ENCODE data around the gene PCED1B. TPM values are rescaled to one million over a fixed set of nuclear protein-coding genes. Genes with fewer than 3 reads are reported as not detected.

Gene PCED1B
- total RNA-seq, 1 experiment from 2014 or later: 3.3 TPM

- H3K27ac ChIP-seq (ENCODE audit: insufficient read length, low read depth, low read length): no peak overlapping the region
- no peak overlapping the region for H3K14ac ChIP-seq (ENCODE audit: insufficient read depth, low read length)
- H4K8ac ChIP-seq (replicated peaks; ENCODE audit: insufficient read length, low read depth, low read length): no peak overlapping the region
- TF ChIP-seq CTCF (conservative IDR thresholded peaks at IDR 0.05): no peak
- Mint-ChIP-seq H3K4me1 (peaks cover 8 to 10% of the 10 kb centered on the region in 2 experiments; a peak in 3 of 4 replicates), H3K27me3 (ENCODE audit: low read depth) (no peaks in the 10 kb centered on the region), H3K36me3 (ENCODE audit: insufficient read depth in 1 of 3, low read depth in 3 of 3) (no peaks in the 10 kb centered on the region), H3K27ac (no peak overlapping the region), H3K4me3 (no peak overlapping the region), H3K9me3 (no peaks in the 10 kb centered on the region)
- no peaks in the 10 kb centered on the region for H3K23me2 ChIP-seq (ENCODE audit: insufficient read length, low read depth, low read length, poor library complexity, severe bottlenecking)
- no peak overlapping the region for H3K4me2 ChIP-seq (ENCODE audit: insufficient read depth, insufficient read length, low read length)
- H3K27me3 ChIP-seq (ENCODE audit: insufficient read depth, low read length): no peaks in the 10 kb centered on the region
- no peak overlapping the region for H3T11ph ChIP-seq (ENCODE audit: low read length)
- no peak overlapping the region for H3K9ac ChIP-seq (ENCODE audit: extremely low read depth, insufficient read length, low read length)
- no peaks in the 10 kb centered on the region for H3K4me1 ChIP-seq (ENCODE audit: insufficient read depth, low read length)
- H2BK15ac ChIP-seq (ENCODE audit: low read depth, low read length): no peak overlapping the region
- H2AK5ac ChIP-seq (ENCODE audit: insufficient read length, low read length): no peak overlapping the region
- no peak overlapping the region for H2BK5ac ChIP-seq (ENCODE audit: insufficient read length, low read length)
- no peaks in the 10 kb centered on the region for H3K79me2 ChIP-seq (ENCODE audit: insufficient read depth, low read length)
- H2BK120ac ChIP-seq (ENCODE audit: low read depth, low read length, poor library complexity, severe bottlenecking): no peak overlapping the region
- H3K23ac ChIP-seq (ENCODE audit: insufficient read length, low read depth, low read length): no peak overlapping the region
- no peak overlapping the region for H4K5ac ChIP-seq (ENCODE audit: insufficient read length, low read depth, low read length)
- H3K56ac ChIP-seq (ENCODE audit: insufficient read length, low read depth, low read length): no peak overlapping the region
- H3K79me1 ChIP-seq (ENCODE audit: insufficient read depth, low read depth, low read length, poor library complexity, severe bottlenecking): no peaks in the 10 kb centered on the region
- no peak overlapping the region for H4K91ac ChIP-seq (ENCODE audit: insufficient read length, low read depth, low read length)
- H3K4ac ChIP-seq (ENCODE audit: low read depth, low read length): no peak overlapping the region
- WGBS (ENCODE audit: extremely low coverage, insufficient read length, low lambda C conversion rate): no CpG with 5 or more reads among the region's 4 CpGs
- no peak for DNase-seq
- H3K18ac ChIP-seq (ENCODE audit: insufficient read length, low read depth, low read length): no peak overlapping the region
- no peak overlapping the region for H2AFZ ChIP-seq (ENCODE audit: low read length)
- no peaks in the 10 kb centered on the region for H4K20me1 ChIP-seq (ENCODE audit: control insufficient read depth, insufficient read depth, insufficient read length)
- no peak overlapping the region for H2BK20ac ChIP-seq (ENCODE audit: low read depth, low read length, poor library complexity, severe bottlenecking)
- H2BK12ac ChIP-seq (ENCODE audit: insufficient read length, low read depth, low read length): no peak overlapping the region
- no peaks in the 10 kb centered on the region for H3K9me3 ChIP-seq (ENCODE audit: control insufficient read depth, low read depth, low read length)
Measured at GRCh38 chr12:47102406-47102805, 23.0 kb downstream of the PCED1B start.
